ENCODE results near the gene AJM1.

The AJM1 gene

DNA sequence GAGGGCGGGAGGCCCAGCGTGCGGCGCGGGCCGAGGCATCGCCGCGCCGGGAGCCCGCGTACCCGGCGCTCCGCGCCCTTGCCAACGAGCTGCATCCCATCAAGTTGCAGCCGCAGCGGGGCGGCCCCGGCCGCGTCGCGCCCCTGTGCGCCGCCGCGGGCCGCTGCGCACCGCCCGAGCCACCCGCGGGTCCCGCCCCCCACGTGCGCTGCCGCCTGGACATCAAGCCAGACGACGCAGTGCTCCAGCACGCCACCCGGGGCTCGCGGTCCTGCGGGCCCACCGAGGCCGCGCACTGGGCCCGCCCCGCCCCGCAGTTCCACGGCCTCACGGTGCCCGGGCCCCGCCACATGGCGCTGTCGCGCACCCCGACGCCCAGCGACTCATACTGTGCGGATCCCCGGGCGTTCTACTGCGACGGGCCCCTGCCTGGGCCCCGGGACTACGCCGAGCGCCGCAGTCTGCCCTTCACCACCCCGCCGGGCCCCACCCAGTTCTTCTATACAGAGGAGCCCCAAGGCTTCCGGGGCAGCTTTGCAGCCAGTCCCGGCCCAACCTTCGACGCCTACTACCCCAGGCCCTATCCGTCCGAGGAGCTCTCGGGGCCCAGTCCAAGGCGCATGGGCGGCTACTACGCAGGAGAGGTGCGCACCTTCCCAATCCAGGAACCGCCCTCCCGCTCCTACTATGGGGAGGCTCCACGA is 2.6 kb downstream of the AJM1 start:
- DNase-seq (ENCODE audit: low read depth, low spot score), result no peak

DNA sequence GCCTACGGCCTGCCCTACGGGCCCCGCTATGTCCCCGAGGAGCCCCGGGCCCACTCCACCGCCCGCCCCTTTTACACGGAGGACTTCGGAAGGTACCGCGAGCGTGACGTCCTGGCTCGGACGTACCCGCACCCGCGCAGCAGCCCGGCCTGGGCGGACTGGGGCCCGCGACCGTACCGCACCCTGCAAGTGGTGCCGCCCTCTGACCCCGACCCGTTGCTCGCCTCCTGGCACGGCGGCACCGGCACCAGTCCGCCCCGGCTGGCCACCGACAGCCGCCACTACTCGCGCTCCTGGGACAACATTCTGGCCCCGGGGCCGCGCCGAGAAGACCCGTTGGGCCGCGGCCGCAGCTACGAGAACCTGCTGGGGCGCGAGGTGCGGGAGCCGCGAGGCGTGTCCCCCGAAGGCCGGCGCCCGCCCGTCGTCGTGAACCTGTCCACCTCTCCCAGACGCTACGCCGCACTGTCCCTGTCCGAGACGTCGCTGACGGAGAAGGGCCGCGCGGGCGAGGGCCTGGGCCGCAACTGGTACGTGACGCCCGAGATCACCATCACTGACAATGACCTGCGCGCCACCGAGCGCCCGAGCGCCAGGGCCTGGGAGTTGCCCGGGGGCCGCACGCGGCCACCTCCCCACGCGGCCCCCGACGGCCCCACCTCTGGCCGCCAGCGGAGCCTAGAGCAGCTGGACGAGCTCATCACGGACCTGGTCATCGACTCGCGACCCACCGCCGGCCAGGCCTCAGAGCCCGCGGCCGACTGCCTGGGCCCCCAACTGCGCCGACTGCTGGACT is 3.4 kb downstream of the AJM1 start:
- no peak for DNase-seq (ENCODE audit: low read depth, low spot score)

DNA sequence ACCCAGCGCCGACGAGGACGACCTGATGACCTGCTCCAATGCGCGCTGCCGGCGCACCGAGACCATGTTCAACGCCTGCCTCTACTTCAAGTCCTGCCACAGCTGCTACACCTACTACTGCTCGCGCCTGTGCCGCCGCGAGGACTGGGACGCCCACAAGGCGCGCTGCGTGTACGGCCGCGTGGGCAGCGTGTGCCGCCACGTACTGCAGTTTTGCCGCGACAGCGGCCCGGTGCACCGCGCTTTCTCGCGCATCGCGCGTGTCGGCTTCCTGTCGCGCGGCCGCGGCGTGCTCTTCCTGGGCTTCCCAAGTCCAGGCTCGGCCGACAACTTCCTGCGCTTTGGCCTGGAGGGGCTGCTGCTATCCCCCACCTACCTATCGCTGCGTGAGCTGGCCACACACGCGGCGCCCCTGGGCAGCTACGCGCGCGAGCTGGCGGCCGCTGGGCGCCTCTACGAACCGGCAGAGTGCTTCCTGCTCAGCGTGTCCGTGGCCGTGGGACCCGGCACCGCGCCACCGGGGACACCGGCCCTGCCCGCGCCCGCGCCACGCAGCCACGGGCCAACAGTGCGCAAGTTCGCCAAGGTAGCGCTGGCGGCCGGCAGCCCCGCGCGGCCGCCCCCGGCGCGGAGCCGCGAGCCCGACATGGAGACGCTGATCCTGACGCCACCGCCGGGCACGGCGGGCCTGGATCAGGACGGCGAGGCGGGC is 4.3 kb downstream of the AJM1 start:
- DNase-seq (ENCODE audit: low read depth, low spot score), result peak; percentile 29

DNA sequence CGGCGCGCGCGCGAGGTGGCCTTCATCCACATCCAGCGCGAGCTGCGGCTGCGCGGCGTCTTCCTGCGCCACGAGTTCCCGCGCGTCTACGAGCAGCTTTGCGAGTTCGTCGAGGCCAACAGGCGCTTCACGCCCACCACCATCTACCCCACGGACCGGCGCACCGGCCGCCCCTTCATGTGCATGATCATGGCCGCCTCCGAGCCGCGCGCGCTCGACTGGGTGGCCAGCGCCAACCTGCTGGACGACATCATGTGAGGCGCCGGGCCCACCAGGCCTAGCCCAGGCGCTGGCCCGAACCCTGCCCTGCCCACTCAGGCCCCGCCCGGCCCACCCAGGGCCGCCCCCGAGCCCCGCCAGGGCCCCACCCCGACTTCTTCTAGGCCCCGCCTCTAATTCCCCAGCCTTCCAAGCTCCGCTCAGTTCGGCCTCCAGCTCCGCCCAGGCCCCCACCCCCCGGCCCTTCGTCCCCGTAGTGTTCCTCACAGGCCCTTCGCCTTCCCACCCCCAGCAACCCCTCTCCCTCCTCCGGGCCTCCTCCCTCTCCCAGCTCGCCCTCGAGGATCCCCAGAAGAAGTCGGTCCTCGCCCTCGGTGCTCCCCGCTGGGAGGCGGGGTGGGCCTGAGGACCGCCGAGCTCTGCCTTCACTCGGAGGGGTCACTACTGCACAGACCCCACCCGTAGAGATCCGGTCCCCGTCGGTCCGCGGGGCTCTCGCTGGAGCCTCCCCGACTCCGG is 5.0 kb downstream of the AJM1 start:
- peak; percentile 65 for DNase-seq (ENCODE audit: low read depth, low spot score)

DNA sequence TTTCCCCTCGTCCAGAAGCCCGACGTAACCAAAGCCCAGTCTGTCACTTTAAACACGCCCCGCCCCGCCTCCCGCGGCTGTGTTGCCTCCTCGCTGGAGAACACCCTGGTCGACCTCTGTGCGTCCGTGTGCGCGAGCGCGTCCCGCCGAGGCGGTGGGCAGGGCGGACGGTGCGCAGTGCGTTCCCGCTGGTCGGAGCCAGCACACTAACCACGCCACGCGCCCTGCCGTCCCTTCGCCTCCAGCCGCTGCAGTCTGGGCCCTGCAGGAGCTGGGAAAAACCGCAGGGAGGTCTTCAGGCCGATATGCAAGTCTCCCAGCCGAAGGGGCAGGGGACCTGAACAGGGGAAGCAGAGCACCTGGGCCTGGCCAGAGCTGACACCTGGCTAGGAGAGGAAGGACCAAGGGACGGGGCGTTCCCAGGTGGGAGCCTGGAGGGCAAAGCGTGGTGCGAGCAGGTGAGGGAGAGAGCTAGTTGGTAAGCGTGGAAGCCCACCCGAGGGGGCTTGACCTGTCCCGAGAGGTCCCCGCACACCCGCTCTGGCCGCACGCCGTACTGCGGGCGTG is 5.6 kb downstream of the AJM1 start:
- peak; percentile 81 for DNase-seq (ENCODE audit: low read depth, low spot score)

DNA sequence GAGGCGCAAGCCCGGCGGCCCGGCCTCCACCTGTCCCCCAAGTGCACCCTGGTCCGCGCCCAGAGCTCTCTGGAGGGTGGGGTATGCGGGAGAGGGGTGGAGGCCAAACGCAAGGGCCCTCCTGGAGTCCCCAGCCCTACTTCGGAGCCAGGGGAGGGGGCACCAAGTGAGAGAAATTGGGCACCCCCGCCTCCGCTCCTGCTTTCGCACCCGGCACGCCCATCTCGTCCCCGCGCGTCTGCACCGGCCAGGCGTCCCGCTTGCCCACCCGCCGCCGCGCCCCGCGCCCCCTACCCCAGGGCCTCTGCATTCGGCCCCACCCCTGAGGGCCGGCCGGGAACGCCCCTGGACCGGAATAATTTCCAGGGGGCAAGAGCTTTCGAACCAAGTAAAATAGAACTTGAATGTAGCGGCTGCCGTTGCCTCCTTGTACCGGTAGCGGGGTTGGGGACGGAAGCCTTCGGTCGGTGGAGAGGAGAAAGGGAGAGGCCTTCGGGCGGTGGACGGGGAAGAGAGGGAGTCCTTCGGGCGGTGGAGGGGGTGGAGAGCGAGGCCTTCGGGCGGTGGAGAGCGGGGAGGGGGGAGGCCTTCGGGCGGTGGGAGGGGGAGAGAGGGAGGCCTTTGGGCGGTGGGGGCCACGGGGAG is 6.2 kb downstream of the AJM1 start:
- DNase-seq (ENCODE audit: low read depth, low spot score), result peak; percentile 37

DNA sequence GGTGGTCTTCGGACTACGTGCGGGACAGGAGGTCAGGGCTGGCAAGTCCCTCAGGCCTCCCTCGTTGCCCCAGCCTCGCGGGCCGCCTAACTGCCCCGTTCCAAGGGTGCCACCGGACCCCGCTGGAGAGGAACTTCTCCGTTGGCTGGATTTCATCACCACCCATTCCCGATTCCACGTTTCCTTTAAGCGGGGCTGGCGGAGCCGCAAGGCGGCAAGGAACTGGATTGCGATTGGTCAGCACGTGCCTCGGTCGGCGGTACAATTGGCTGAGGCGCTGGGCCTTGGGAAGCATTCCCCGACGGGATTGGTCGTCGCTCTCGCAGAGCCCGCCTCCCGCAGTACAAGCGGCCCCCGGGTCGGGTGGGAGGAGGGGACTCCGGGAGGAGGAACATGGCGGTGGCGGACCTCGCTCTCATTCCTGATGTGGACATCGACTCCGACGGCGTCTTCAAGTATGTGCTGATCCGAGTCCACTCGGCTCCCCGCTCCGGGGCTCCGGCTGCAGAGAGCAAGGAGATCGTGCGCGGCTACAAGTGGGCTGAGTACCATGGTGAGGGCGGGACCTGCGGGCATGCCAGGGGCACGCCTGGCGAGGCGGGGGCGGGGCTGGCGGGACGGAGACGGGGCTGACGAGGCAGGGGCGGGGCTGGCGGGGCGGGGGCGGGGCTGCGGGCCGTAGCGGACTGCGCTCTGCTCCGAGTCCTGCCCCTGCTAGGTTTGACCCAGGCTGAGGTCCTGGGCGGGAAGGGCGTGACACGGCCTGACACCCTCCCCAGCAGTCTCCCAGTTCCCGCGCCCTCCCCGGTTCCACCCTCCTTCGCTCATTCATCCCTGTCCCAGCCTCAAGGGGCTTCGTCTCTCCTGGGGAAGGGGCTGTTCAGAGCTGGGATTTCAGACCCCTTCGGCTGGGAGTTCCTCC is 7.0 kb downstream of the AJM1 start, which contains the start of gene PHPT1:
Gene PHPT1 (plus strand): TSS at position 372 of the 922 bp plus-strand sequence. CDS start 22 bp downstream, at position 394.
- DNase-seq (ENCODE audit: low read depth, low spot score), result peak; percentile 100

DNA sequence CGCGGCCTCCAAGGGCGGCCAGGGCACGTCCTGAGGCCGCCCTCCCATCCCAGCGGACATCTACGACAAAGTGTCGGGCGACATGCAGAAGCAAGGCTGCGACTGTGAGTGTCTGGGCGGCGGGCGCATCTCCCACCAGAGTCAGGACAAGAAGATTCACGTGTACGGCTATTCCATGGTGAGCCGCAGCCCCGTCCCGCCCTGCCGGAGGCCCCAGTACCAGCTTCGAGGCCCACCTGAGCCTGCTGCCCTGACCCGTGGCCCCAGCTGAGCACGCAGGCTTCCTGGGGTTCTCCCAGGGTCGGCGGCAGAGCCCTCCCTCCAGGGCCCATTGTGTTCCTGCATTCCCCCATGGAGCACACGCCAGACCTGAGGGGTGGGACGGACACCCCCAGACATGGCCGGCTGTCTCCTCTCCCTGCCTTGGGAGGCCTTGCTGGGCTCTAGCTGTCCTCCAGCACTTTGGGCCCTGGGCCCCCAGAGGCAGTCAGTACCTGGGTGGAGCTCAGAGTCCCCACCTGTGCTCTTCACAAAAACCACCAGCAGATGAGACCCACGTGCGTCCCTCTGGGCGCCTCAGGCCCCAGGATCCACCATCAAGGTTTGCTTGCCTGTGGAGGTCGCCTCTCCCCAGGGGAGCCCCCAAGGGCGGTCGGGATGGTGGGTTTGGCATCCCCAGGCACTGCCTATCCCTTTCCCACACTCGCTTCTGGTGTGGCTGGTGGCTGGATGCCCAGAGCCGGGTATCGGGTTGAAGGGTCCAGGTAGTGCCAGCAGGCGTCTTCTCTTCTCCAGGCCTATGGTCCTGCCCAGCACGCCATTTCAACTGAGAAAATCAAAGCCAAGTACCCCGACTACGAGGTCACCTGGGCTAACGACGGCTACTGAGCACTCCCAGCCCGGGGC is 7.9 kb downstream of the AJM1 start:
- no peak for DNase-seq (ENCODE audit: low read depth, low spot score)

DNA sequence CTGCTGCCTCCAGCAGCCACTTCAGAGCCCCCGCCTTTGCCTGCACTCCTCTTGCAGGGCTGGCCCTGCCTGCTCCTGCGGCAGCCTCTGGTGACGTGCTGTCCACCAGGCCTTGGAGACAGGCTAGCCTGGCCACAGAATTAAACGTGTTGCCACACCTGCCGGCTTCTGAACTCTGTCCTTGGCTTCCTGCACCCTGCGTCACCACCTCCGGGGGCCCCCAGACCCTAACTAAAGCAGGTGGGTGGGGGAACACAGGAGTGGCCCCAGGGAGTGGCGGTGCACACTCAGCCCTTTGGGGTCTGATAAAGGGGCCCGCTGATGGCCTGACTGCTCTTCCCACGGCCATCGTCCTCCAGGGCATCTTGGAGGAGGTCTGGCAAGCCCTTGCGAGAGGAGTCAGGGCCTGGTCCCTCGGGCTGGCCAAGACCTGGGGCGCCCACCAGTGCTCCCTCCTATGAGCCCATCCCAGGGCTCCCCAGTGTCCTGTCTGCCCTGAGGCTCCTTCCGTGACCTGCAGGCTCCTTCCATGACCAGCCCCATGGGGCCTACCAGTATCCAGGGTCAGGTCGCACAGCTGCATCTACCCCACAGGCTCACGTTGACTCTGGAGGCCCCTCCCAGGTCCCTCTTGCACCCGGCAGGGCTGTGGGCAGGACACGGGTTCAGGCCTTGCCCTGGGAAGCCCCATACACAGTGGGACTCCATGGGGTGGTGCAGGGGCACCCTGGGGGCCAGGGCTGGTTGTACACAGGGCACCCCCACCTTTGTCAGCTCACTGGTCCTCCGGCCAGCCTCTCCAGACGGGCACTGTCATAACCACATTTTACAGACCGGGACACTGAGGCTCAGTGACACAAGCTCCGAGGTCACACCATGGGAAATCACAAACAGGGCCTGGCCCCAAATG is 8.8 kb downstream of the AJM1 start:
- no peak for DNase-seq (ENCODE audit: low read depth, low spot score)

DNA sequence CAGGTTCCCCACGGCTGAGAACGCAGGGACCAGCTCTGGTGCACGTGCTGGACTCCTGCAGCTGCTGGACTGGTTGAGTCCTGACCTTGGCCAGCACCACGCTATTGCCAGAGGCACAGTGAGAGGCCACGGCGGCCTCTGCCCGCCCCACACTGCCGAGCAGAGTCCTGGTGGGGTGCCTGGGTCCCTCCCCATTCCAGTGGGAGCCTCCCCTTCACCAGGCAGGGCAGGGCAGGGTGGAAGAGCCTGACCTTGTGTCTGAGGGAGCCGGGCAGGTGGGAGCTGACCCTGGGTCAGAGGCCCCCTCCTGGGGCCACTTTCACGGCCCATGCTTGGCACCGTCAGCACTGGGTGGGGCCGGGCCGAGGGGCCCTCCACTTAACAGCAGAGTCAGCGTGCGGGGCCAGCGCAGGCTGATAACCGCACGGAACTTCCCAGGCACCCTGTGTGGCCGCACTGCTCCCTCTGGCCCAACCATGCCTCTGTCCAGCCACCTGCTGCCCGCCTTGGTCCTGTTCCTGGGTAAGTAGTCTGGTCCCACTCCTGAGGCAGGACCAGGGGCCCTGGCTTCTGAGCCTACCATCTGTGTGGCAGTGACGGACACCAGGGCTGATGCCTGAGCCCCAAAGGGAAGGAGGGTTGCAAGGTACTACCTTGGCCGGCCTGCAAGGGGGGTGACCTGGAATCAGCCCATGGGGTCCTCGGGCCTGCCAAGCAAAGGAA is 9.8 kb downstream of the AJM1 start, which contains the start of gene MAMDC4:
Gene MAMDC4 (plus strand): TSS at position 406 of the 723 bp plus-strand sequence. CDS start 71 bp downstream, at position 477.
- no peak for DNase-seq (ENCODE audit: low read depth, low spot score)

DNA sequence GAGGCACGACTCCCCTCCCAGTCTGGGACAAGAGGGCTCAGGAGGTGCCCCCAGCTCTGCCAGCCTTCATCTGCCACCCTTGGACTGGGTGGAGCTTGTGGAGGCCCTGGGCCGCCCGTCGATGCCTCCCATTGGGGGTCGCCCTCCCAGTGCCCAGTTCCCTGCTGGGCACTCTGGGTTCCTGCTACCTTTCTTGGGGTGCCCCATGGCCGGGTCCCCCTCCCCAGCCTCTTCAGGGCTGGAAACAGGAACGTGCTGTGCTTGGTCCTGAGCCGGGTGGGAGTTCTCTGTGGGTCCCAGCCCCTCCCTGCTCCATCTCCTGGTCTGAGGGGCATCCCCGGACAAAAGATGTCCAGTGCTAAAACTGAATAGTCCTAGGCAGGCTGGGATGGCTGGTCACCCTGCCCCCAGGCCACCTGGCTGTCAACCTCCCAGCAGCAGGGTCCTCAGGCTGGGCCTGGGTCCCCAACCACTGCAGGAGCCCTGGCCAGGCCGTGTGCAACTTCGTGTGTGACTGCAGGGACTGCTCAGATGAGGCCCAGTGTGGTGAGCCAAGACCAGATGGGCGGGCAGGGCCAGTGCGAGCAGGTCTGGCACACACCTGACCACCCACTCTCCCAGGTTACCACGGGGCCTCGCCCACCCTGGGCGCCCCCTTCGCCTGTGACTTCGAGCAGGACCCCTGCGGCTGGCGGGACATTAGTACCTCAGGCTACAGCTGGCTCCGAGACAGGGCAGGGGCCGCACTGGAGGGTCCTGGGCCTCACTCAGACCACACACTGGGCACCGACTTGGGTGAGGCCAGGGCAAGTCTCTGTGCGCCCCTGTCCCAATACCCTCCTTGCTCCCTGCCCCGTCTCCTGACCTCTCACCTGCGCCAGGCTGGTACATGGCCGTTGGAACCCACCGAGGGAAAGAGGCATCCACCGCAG is 10.7 kb downstream of the AJM1 start:
- no peak for DNase-seq (ENCODE audit: low read depth, low spot score)

DNA sequence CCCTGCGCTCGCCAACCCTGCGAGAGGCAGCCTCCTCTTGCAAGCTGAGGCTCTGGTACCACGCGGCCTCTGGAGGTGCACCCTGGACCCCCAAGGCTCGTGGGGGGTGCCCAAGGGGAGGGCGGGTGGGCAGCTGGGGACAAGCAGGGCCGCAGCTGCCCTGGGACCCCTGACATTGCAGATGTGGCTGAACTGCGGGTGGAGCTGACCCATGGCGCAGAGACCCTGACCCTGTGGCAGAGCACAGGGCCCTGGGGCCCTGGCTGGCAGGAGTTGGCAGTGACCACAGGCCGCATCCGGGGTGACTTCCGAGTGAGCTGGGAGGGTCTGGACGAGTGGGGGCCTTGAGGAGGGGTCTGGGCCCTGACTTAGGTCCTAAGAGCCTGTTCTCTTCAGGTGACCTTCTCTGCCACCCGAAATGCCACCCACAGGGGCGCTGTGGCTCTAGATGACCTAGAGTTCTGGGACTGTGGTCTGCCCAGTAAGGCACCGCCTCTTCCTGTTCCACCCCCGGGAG is 11.4 kb downstream of the AJM1 start:
- no peak for DNase-seq (ENCODE audit: low read depth, low spot score)

DNA sequence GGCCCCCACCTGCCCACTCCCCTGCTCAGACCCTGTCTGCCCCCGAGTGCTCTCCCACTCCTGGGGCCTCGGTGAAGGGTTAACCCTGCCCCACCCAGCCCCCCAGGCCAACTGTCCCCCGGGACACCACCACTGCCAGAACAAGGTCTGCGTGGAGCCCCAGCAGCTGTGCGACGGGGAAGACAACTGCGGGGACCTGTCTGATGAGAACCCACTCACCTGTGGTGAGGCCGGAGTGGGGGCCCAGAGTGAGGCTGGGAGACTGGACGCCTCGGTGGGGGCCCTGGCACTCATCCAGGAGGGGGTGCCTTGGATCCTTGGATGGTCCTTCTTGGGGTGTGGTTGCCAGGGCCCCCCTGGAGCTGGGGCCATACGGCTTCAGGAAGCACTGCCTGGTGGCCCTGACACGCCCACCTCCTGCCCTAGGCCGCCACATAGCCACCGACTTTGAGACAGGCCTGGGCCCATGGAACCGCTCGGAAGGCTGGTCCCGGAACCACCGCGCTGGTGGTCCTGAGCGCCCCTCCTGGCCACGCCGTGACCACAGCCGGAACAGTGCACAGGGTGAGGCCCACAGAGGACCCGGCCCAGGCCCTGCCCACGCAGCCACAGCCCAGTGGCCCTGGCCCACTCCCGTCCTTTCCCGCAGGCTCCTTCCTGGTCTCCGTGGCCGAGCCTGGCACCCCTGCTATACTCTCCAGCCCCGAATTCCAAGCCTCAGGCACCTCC is 12.0 kb downstream of the AJM1 start:
- no peak for DNase-seq (ENCODE audit: low read depth, low spot score)

DNA sequence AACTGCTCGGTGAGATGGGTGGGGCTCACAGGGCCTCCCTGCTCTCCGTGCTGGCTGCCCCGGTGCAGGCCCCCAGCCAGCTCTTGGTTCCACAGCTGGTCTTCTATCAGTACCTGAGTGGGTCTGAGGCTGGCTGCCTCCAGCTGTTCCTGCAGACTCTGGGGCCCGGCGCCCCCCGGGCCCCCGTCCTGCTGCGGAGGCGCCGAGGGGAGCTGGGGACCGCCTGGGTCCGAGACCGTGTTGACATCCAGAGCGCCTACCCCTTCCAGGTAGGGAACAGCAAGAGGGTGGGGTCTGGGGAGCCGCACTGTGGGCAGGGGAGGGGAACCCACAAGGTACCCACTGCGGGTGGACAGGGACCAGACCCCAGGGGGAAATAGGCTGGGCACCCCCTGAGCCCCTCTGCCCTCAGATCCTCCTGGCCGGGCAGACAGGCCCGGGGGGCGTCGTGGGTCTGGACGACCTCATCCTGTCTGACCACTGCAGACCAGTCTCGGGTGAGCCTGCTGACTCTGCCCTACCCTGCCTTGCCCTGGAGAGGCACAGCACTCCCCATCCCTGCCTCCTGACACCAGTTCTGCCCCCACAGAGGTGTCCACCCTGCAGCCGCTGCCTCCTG is 12.7 kb downstream of the AJM1 start:
- DNase-seq (ENCODE audit: low read depth, low spot score), result no peak

Measured in astrocyte of the hippocampus (primary cell).